C4-2B (cell line): ENCODE data around the gene MAP4K3.
A peak's percentile ranks its signal among the peaks of the same experiment; 100 is the strongest.

ENCODE experiments used
- H3K27ac ChIP-seq: fragments of 450-650 bp; 2 replicates; pipeline ENCODE4 v1.5.1; 2017
- CTCF ChIP-seq: fragments of 450-650 bp; conservative IDR thresholded peaks from 2 replicates; pipeline ENCODE4 v1.5.1; 2017; ENCODE audit warnings: mild to moderate bottlenecking
- ZFX ChIP-seq: fragments of 450-650 bp; IDR thresholded peaks from 2 replicates; pipeline ENCODE4 v1.6.1; 2017

Gene MAP4K3

GRCh38 chr2:39407516-39408296 lies 29.4 kb downstream of the MAP4K3 start:
- TF ChIP-seq CTCF, result no peak
- no peak overlapping the region for H3K27ac ChIP-seq

DNA sequence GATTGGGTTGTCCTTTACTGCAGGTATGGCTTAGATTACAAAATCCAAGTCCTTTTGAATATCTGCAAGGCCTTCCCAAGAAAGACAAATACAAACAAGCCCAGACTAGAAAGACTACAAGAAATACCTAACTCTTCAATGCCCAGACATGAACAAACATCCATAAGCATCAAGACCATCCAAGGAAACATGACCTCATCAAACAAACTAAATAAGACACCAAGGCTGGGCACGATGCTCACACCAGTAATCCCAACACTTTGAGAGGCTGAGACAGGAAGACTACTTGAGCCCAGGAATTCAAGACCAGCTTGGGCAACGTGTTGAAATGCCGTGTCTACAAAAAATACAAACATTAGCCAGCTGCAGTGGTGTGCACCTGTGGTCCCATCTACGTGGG lies 31.7 kb downstream of the MAP4K3 start:
- no peak for TF ChIP-seq ZFX
- TF ChIP-seq CTCF, result no peak

GRCh38 chr2:39403311-39403710 lies 33.8 kb downstream of the MAP4K3 start:
- no peak overlapping the region for H3K27ac ChIP-seq
- TF ChIP-seq CTCF (no peak), ZFX (no peak)

More for the DNA sequence above, 31.7 kb downstream of the MAP4K3 start:
- no peak overlapping the region for H3K27ac ChIP-seq

- peak overlapping the region; percentile 23; the same call in 1 of the 2 replicates for H3K27ac ChIP-seq
These were observed 35.8 kb downstream of the MAP4K3 start for GRCh38 chr2:39401319-39401718.

GRCh38 chr2:39399570-39399969 lies 37.5 kb downstream of the MAP4K3 start:
- peak overlapping the region; percentile 28; the same call in 1 of the 2 replicates for H3K27ac ChIP-seq
- no peak for TF ChIP-seq CTCF
- TF ChIP-seq ZFX, result no peak

More at GRCh38 chr2:39401319-39401718, 35.8 kb downstream of the MAP4K3 start:
- TF ChIP-seq CTCF, result no peak
- no peak for TF ChIP-seq ZFX

DNA sequence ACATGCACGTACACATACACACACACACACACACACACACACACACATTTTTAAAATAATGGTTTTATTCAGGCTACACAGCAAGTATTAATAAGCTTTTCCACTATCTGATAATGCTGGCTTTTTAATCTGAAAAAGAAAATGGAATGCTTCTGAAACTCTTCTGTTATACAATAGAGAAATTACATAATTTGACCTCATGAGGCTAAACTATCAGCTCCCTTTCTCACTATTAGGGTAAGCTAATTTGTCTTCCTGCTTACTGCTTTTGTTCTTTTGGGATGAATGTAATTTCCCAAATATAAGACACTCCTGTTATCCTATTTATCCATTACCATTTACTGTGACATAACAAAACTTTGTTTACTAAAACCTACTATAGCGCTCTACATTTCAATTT lies 41.8 kb downstream of the MAP4K3 start:
- H3K27ac ChIP-seq, result no peak overlapping the region

More for the DNA sequence above, 41.8 kb downstream of the MAP4K3 start:
- TF ChIP-seq CTCF (no peak), ZFX (no peak)
